ENCODE measurements around the gene GRK5.
"Not testable (repeated sequence)": the region's sequence is repeated elsewhere in the genome, so short reads cannot be mapped to it uniquely, and the experiment has no call there.

The GRK5 gene

GRCh38 chr10:119272736-119273135, 65.4 kb downstream of the GRK5 start:
- no peak overlapping the region for H3K4me3 ChIP-seq (ENCODE audit: low read depth, low read length)
- no peak for TF ChIP-seq CTCF (conservative IDR thresholded peaks at IDR 0.05; ENCODE audit: low read depth, low read length)
- DNase-seq (ENCODE audit: low read depth), result no peak

GRCh38 chr10:119273413-119273812, 66.0 kb downstream of the GRK5 start:
- DNase-seq (ENCODE audit: low read depth), result no peak
- TF ChIP-seq CTCF (conservative IDR thresholded peaks at IDR 0.05; ENCODE audit: low read depth, low read length), result no peak
- H3K4me3 ChIP-seq (ENCODE audit: low read depth, low read length), result no peak overlapping the region

- TF ChIP-seq CTCF (conservative IDR thresholded peaks at IDR 0.05; ENCODE audit: low read depth, low read length), result no peak
- no peak for DNase-seq (ENCODE audit: low read depth)
- no peak overlapping the region for H3K4me3 ChIP-seq (ENCODE audit: low read depth, low read length)
Measured at GRCh38 chr10:119274519-119275045, 67.2 kb downstream of the GRK5 start.

- H3K4me3 ChIP-seq (ENCODE audit: low read depth, low read length), result no peak overlapping the region
- no peak for DNase-seq (ENCODE audit: low read depth)
- TF ChIP-seq CTCF (conservative IDR thresholded peaks at IDR 0.05; ENCODE audit: low read depth, low read length), result no peak
Measured at GRCh38 chr10:119275085-119275484, 67.7 kb downstream of the GRK5 start.

- not testable (repeated sequence) for H3K4me3 ChIP-seq (ENCODE audit: low read depth, low read length); DNase-seq (ENCODE audit: low read depth)
Measured at GRCh38 chr10:119276194-119276593, 68.8 kb downstream of the GRK5 start.

GRCh38 chr10:119278126-119278709, 70.8 kb downstream of the GRK5 start:
- no peak overlapping the region for H3K4me3 ChIP-seq (ENCODE audit: low read depth, low read length)
- no peak for TF ChIP-seq CTCF (conservative IDR thresholded peaks at IDR 0.05; ENCODE audit: low read depth, low read length)
- no peak for DNase-seq (ENCODE audit: low read depth)

GRCh38 chr10:119279441-119279840, 72.1 kb downstream of the GRK5 start:
- no peak for DNase-seq (ENCODE audit: low read depth)
- H3K4me3 ChIP-seq (ENCODE audit: low read depth, low read length), result no peak overlapping the region
- TF ChIP-seq CTCF (conservative IDR thresholded peaks at IDR 0.05; ENCODE audit: low read depth, low read length), result no peak

Data from choroid plexus epithelial cell (primary cell).